ENCODE measurements around the gene SESTD1. TPM values are rescaled to one million over a fixed set of nuclear protein-coding genes. Genes with fewer than 3 reads are reported as not detected.

Gene SESTD1
- total and polyA plus RNA-seq, 11 donors = 2.9 to 48.7 (median 31.8) TPM

- H3K27ac ChIP-seq = no peak overlapping the region
- TF ChIP-seq CTCF (IDR thresholded peaks at IDR 0.05) (no peak), POLR2A (IDR thresholded peaks at IDR 0.05) (no peak)
- intact Hi-C loops (cut with DNase I) = no loop called here
Measured at GRCh38 chr2:179082697-179083096, 181.9 kb downstream of the SESTD1 start.

GRCh38 chr2:179081954-179082353 is 182.7 kb downstream of the SESTD1 start:
- DNase-seq (no peak), ATAC-seq (no peak)
- H3K4me3 ChIP-seq = no peak overlapping the region
- intact Hi-C loops (cut with DNase I) = no loop called here
- TF ChIP-seq POLR2A (IDR thresholded peaks at IDR 0.05) (no peak), CTCF (IDR thresholded peaks at IDR 0.05) (no peak)
- no peak overlapping the region for H3K27ac ChIP-seq
- peaks cover 0 to 5% (median 0%) of the 10 kb centered on the region in 12 donors for H3K4me1 ChIP-seq
- H3K9me3 ChIP-seq = peaks cover 0 to 26% (median 3%) of the 10 kb centered on the region in 12 donors
- no peaks in the 10 kb centered on the region for H3K36me3 ChIP-seq
- no peaks in the 10 kb centered on the region for H3K27me3 ChIP-seq

More at GRCh38 chr2:179082697-179083096, 181.9 kb downstream of the SESTD1 start:
- H3K9me3 ChIP-seq = peaks cover 0 to 18% (median 3%) of the 10 kb centered on the region in 12 donors
- H3K27me3 ChIP-seq = no peaks in the 10 kb centered on the region
- peaks cover 0 to 5% (median 0%) of the 10 kb centered on the region in 12 donors for H3K4me1 ChIP-seq
- 68 to 100% (median 94%) methylated on average over 2 of the region's 2 CpGs for WGBS, 4 donors
- no peaks in the 10 kb centered on the region for H3K36me3 ChIP-seq
- ATAC-seq = no peak
- DNase-seq = no peak
- no peak overlapping the region for H3K4me3 ChIP-seq

- ATAC-seq (no peak), DNase-seq (no peak)
- no peak for TF ChIP-seq CTCF (IDR thresholded peaks at IDR 0.05)
- TF ChIP-seq POLR2A (IDR thresholded peaks at IDR 0.05) = no peak
- peaks cover 0 to 18% (median 2%) of the 10 kb centered on the region in 12 donors for H3K4me1 ChIP-seq
- no peaks in the 10 kb centered on the region for H3K27me3 ChIP-seq
- no peak overlapping the region for H3K4me3 ChIP-seq
- 75 to 82% (median 76%) methylated on average over 3 of the region's 3 CpGs for WGBS, 4 donors
- peaks cover 0 to 7% (median 0%) of the 10 kb centered on the region in 12 donors for H3K9me3 ChIP-seq
- H3K36me3 ChIP-seq = no peaks in the 10 kb centered on the region
- H3K27ac ChIP-seq = no peak overlapping the region
- intact Hi-C loops (cut with DNase I) = no loop called here
Measured at GRCh38 chr2:179072527-179072926, 192.1 kb downstream of the SESTD1 start.

GRCh38 chr2:179071810-179072355 is 192.7 kb downstream of the SESTD1 start:
- DNase-seq (no peak), ATAC-seq (no peak)
- Histone ChIP-seq H3K9me3 (peaks cover 0 to 6% (median 0%) of the 10 kb centered on the region in 12 donors), H3K27ac (no peak overlapping the region), H3K36me3 (no peaks in the 10 kb centered on the region), H3K4me3 (no peak overlapping the region), H3K4me1 (peaks cover 0 to 18% (median 2%) of the 10 kb centered on the region in 12 donors), H3K27me3 (no peaks in the 10 kb centered on the region)
- intact Hi-C loops (cut with DNase I) = no loop called here
- 63 to 67% (median 65%) methylated on average over 3 of the region's 3 CpGs for WGBS, 4 donors
- TF ChIP-seq CTCF (IDR thresholded peaks at IDR 0.05) = no peak

Measured in heart left ventricle (tissue), 16 donors.